Effector CD8-positive, alpha-beta T cell (primary cell): ENCODE measurements around the gene SHANK2.

ENCODE experiments used
- DNase-seq: peaks from one replicate; lab custom pipeline; 2025; lab: John Stamatoyannopoulos, UW
- total RNA-seq, 4 experiments: gene quantifications; one replicate each; lab custom pipeline; 2026; lab: John Stamatoyannopoulos, UW

SHANK2 gene
- total RNA-seq: 0 to 0.54 (median 0.04) reads per million in 4 experiments

GRCh38 chr11:71252269-71252769 lies at the start of gene SHANK2:
SHANK2 (minus strand) TSS chr11:71252577; CDS start chr11:71147326, 105,251 bp downstream.
- DNase-seq: no peak

GRCh38 chr11:71301858-71302533 lies 49.6 kb upstream of the SHANK2 start:
- DNase-seq: no peak

GRCh38 chr11:71301046-71301857 lies 48.9 kb upstream of the SHANK2 start:
- no peak for DNase-seq

- no peak for DNase-seq
Observed at GRCh38 chr11:71300187-71300586, 47.8 kb upstream of the SHANK2 start.

- DNase-seq: no peak
Observed at GRCh38 chr11:71298761-71299181, 46.4 kb upstream of the SHANK2 start.

- DNase-seq: no peak
Observed at GRCh38 chr11:71298016-71298550, 45.7 kb upstream of the SHANK2 start.

- DNase-seq: no peak
Observed at GRCh38 chr11:71294846-71295600, 42.6 kb upstream of the SHANK2 start.

- DNase-seq: no peak
Observed at GRCh38 chr11:71293961-71294782, 41.8 kb upstream of the SHANK2 start.

GRCh38 chr11:71286701-71287643 lies 34.6 kb upstream of the SHANK2 start:
- DNase-seq: no peak

- DNase-seq: no peak
Observed at GRCh38 chr11:71285111-71285510, 32.7 kb upstream of the SHANK2 start.

GRCh38 chr11:71284525-71285092 lies 32.2 kb upstream of the SHANK2 start:
- DNase-seq: no peak

GRCh38 chr11:71283971-71284441 lies 31.6 kb upstream of the SHANK2 start:
- no peak for DNase-seq

- DNase-seq: no peak
Observed at GRCh38 chr11:71282581-71283351, 30.4 kb upstream of the SHANK2 start.

- no peak for DNase-seq
Observed at GRCh38 chr11:71281831-71282230, 29.5 kb upstream of the SHANK2 start.

GRCh38 chr11:71281204-71281603 lies 28.8 kb upstream of the SHANK2 start:
- DNase-seq: no peak

GRCh38 chr11:71279916-71280645 lies 27.7 kb upstream of the SHANK2 start:
- DNase-seq: no peak

GRCh38 chr11:71272161-71272560 lies 19.8 kb upstream of the SHANK2 start:
- DNase-seq: no peak
